Measurements from ENCODE around the gene ZNF518B.

- TF ChIP-seq ZBTB34 (CRISPR knock-in tag; IDR thresholded peaks at IDR 0.05): no peak
- TF ChIP-seq CTCF (IDR thresholded peaks at IDR 0.05 in 2 of 3, conservative IDR thresholded peaks at IDR 0.05 in 1 of 3; ENCODE audit: insufficient read depth in 2 of 3, low read depth in 1 of 3, low read length in 3 of 3): no peak
Measured at GRCh38 chr4:10413177-10413576, 44.0 kb downstream of the ZNF518B start.

Measured in K562 (cell line).